Neural progenitor cell (in vitro differentiated cells): ENCODE measurements around the gene MYLK.

Experiments
- EZH2 ChIP-seq: fragments of 200-600 bp; sonication (generic); IDR thresholded peaks from 2 replicates; pipeline ENCODE4 v1.6.1; 2017; ENCODE audit warnings: antibody characterized with exemption, mild to moderate bottlenecking, moderate library complexity
- EZH2phosphoT487 ChIP-seq: fragments of 200-600 bp; sonication (generic); IDR thresholded peaks from 2 replicates; pipeline ENCODE4 v1.6.1; 2017; ENCODE audit warnings: antibody characterized with exemption
- TF ChIP-seq, protein P1 (sequence below): fragments of 200-600 bp; sonication (generic); IDR thresholded peaks from 2 replicates; pipeline ENCODE4 v1.5.1; 2017; ENCODE audit warnings: antibody characterized with exemption, mild to moderate bottlenecking

DNA sequence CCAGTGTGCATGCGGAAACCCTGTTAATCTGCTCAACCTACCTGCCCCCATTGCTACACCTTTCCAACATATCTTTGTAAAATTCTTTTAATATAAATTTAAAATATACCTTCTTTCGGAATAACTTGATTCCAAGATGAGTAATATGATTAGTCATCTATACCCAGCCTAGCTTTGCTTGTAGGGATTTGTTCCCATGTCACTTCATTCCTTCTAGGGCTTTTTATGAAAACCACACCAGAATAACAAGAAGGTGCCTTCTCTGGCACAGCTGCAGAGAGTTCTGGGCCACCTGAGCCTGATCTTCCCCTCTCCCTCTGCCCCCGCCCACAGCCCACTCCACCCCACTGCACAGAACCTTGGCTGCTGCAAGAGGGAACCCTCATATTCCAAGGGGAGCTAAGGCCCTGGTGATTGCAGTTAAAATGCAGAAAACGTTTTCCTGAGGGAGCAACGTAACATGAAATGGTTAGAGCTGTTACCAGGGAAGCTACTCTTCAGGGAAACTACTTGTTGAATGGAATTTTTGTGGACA lies 260.7 kb downstream of the MYLK start:
- TF ChIP-seq, protein P1, sequence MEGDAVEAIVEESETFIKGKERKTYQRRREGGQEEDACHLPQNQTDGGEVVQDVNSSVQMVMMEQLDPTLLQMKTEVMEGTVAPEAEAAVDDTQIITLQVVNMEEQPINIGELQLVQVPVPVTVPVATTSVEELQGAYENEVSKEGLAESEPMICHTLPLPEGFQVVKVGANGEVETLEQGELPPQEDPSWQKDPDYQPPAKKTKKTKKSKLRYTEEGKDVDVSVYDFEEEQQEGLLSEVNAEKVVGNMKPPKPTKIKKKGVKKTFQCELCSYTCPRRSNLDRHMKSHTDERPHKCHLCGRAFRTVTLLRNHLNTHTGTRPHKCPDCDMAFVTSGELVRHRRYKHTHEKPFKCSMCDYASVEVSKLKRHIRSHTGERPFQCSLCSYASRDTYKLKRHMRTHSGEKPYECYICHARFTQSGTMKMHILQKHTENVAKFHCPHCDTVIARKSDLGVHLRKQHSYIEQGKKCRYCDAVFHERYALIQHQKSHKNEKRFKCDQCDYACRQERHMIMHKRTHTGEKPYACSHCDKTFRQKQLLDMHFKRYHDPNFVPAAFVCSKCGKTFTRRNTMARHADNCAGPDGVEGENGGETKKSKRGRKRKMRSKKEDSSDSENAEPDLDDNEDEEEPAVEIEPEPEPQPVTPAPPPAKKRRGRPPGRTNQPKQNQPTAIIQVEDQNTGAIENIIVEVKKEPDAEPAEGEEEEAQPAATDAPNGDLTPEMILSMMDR, result no peak
- TF ChIP-seq EZH2phosphoT487 (no peak), EZH2 (no peak)
